Coronary artery (tissue), 2 donors: ENCODE results near the gene EPHX1.
A peak's percentile ranks its signal among the peaks of the same experiment; 100 is the strongest.
"Not testable (repeated sequence)": the region's sequence is repeated elsewhere in the genome, so short reads cannot be mapped to it uniquely, and the experiment has no call there.

Experiments used
- DNase-seq: peaks from one replicate; pipeline ENCODE4 v3.0.0-alpha.2; 2017; ENCODE audit warnings: low spot score
- H3K27ac ChIP-seq, 2 donors: fragments of 200-600 bp; sonication (generic); one replicate each; pipeline ENCODE4 v1.5.1; 2016 to 2019
- H3K4me3 ChIP-seq: fragments of 200-600 bp; sonication (generic); 2 replicates; pipeline ENCODE4 v1.5.1; 2016; ENCODE audit warnings: mild to moderate bottlenecking, moderate library complexity
- TF ChIP-seq, protein P1 (sequence below): fragments of 200-600 bp; sonication (generic); IDR thresholded peaks from one replicate; pipeline ENCODE4 v1.5.1; 2019; ENCODE audit warnings: antibody characterized with exemption

The EPHX1 gene

GRCh38 chr1:225808136-225808535 is 1.8 kb upstream of the EPHX1 start:
- TF ChIP-seq, protein P1, sequence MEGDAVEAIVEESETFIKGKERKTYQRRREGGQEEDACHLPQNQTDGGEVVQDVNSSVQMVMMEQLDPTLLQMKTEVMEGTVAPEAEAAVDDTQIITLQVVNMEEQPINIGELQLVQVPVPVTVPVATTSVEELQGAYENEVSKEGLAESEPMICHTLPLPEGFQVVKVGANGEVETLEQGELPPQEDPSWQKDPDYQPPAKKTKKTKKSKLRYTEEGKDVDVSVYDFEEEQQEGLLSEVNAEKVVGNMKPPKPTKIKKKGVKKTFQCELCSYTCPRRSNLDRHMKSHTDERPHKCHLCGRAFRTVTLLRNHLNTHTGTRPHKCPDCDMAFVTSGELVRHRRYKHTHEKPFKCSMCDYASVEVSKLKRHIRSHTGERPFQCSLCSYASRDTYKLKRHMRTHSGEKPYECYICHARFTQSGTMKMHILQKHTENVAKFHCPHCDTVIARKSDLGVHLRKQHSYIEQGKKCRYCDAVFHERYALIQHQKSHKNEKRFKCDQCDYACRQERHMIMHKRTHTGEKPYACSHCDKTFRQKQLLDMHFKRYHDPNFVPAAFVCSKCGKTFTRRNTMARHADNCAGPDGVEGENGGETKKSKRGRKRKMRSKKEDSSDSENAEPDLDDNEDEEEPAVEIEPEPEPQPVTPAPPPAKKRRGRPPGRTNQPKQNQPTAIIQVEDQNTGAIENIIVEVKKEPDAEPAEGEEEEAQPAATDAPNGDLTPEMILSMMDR = no peak
- H3K4me3 ChIP-seq = no peak overlapping the region
- no peak for DNase-seq

GRCh38 chr1:225810579-225811538 is 935 bp downstream of the EPHX1 start:
- not testable (repeated sequence) for DNase-seq
- peak overlapping the region; percentile 93 for H3K4me3 ChIP-seq
- peak overlapping the region; percentile 53 to 93 for H3K27ac ChIP-seq

More at GRCh38 chr1:225808136-225808535, 1.8 kb upstream of the EPHX1 start:
- no peak overlapping the region for H3K27ac ChIP-seq

GRCh38 chr1:225811622-225812487 is 1.9 kb downstream of the EPHX1 start:
- H3K4me3 ChIP-seq = peak overlapping the region; percentile 93
- TF ChIP-seq, protein P1 = no peak
- H3K27ac ChIP-seq = peak overlapping the region in 1 of 2 donors; percentile 93
- no peak for DNase-seq

DNA sequence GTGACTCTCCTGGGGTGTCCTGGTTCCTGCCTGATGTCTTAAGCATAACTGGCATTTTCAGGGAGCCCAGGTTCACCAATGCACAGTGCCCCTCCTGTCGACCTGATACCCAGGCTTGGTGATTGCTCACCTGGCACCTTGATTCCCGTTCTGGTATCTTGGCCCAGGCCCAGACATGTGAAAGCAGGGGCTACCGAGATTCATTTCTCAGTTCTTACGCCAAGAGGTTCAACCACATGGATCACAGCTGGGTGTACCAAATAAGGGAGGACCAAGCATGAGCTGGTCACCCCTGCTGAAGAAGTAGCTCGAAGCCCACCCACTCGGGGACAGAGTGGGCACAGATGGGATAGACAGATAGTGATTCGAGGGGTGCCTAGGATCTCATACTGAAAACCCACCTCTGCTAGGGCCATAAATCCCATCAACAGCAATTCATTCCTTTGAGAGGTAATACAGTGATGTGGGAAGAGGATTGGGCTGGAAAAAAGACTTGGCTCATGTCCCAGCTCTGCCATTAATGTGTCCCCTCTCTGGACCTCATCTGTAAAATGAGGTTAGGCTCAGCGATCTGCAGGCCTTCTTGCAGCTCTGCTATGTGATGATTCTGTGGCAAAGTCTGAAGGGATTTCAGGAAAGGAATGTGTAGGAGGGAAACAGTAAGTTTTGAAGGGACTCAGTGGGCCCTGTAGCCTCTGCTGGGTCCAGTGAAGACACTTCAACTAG is 2.7 kb downstream of the EPHX1 start:
- TF ChIP-seq, protein P1 = no peak
- DNase-seq = no peak
- Histone ChIP-seq H3K4me3 (peak overlapping the region; percentile 93), H3K27ac (peak overlapping the region; percentile 50 to 93)

GRCh38 chr1:225813214-225813964 is 3.5 kb downstream of the EPHX1 start:
- peak; percentile 78 for DNase-seq
- peak overlapping the region; percentile 50 to 93 for H3K27ac ChIP-seq
- TF ChIP-seq, protein P1 = no peak
- peak overlapping the region; percentile 16 for H3K4me3 ChIP-seq

DNA sequence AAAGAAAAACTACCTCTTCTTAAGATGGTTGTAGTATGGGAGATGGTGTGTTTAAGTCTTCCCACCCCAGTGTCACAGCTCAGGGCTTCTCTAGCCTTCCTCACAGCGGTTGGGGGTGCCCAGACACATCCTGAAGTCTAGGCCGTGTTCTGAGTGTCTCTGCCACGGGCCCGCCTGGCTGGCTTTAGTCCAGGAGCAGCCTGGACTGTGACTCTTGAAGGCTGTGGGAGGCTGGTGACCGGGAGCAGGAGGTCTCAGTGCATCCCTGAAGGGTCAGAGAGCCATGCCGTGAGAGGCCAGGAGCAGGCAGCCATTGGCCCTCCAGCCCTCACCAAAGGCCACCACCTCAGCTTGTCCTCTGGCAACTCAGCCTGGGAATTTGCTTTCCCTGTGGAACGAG is 4.5 kb downstream of the EPHX1 start:
- Histone ChIP-seq H3K27ac (peak overlapping the region; percentile 36 to 93), H3K4me3 (peak overlapping the region; percentile 5)
- no peak for DNase-seq
- TF ChIP-seq, protein P1 = no peak

GRCh38 chr1:225815090-225815489 is 5.2 kb downstream of the EPHX1 start:
- not testable (repeated sequence) for H3K4me3 ChIP-seq, DNase-seq
- peak overlapping the region; percentile 36 to 93 for H3K27ac ChIP-seq
